Activated gamma-delta T cell treated with anti-CD3 and anti-CD28 coated beads, Interleukin-2, amount 50 U/mL, for 16 hours (primary cell): Measurements from ENCODE around the gene GALNT12.

Experiments used
- DNase-seq: peaks from one replicate; pipeline ENCODE4 v3.0.0-alpha.2; 2020; ENCODE audit warnings: low read depth

GALNT12 gene

GRCh38 chr9:98861781-98862504, 54.5 kb downstream of the GALNT12 start:
- no peak for DNase-seq

GRCh38 chr9:98862936-98863335, 55.5 kb downstream of the GALNT12 start:
- DNase-seq: no peak

GRCh38 chr9:98864281-98865174, 57.1 kb downstream of the GALNT12 start:
- no peak for DNase-seq

- DNase-seq: no peak
Measured at GRCh38 chr9:98865284-98865875, 57.9 kb downstream of the GALNT12 start.

GRCh38 chr9:98866435-98867102, 59.1 kb downstream of the GALNT12 start:
- no peak for DNase-seq

- no peak for DNase-seq
Measured at GRCh38 chr9:98867103-98867428, 59.6 kb downstream of the GALNT12 start.

GRCh38 chr9:98867429-98868168, 60.1 kb downstream of the GALNT12 start:
- DNase-seq: no peak

GRCh38 chr9:98869078-98869745, 61.7 kb downstream of the GALNT12 start:
- DNase-seq: no peak

GRCh38 chr9:98869866-98870265, 62.4 kb downstream of the GALNT12 start:
- DNase-seq: no peak

GRCh38 chr9:98870782-98871557, 63.5 kb downstream of the GALNT12 start:
- DNase-seq: no peak

- no peak for DNase-seq
Measured at GRCh38 chr9:98871558-98872065, 64.1 kb downstream of the GALNT12 start.

GRCh38 chr9:98873526-98873925, 66.1 kb downstream of the GALNT12 start:
- DNase-seq: no peak

GRCh38 chr9:98873951-98874371, 66.5 kb downstream of the GALNT12 start:
- no peak for DNase-seq

- no peak for DNase-seq
Measured at GRCh38 chr9:98874721-98875255, 67.3 kb downstream of the GALNT12 start.

- no peak for DNase-seq
Measured at GRCh38 chr9:98875536-98875935, 68.1 kb downstream of the GALNT12 start.

GRCh38 chr9:98877311-98877710, 69.8 kb downstream of the GALNT12 start:
- DNase-seq: no peak

GRCh38 chr9:98879094-98879962, 71.9 kb downstream of the GALNT12 start:
- no peak for DNase-seq

- no peak for DNase-seq
Measured at GRCh38 chr9:98879963-98880310, 72.5 kb downstream of the GALNT12 start.
